Endometrial microvascular endothelial cells (primary cell): ENCODE measurements around the gene ZBED6. TPM values are rescaled to one million over a fixed set of nuclear protein-coding genes. Genes with fewer than 3 reads are reported as not detected.
"Not testable (repeated sequence)": the region's sequence is repeated elsewhere in the genome, so short reads cannot be mapped to it uniquely, and the experiment has no call there.

Source experiments
- in situ Hi-C: cut with HindIII; loops from 2 replicates; pipeline ENCODE4 v1.10.0; 2017; ENCODE audit warnings: low sequenced_read_pairs, low pct_unique_long_range_greater_than_20kb; ENCODE audit errors: inconsistent ontology term
- total RNA-seq: library from RNA; depleted of rRNA; stranded (reverse); fragments of >200 nt; gene quantifications from one replicate; pipeline ENCODE4 v1.2.3, GENCODE V29; 2015; ENCODE audit errors: inconsistent ontology term

Gene ZBED6
- total RNA-seq, 1 donor from 2014 or later: 12.5 TPM

DNA sequence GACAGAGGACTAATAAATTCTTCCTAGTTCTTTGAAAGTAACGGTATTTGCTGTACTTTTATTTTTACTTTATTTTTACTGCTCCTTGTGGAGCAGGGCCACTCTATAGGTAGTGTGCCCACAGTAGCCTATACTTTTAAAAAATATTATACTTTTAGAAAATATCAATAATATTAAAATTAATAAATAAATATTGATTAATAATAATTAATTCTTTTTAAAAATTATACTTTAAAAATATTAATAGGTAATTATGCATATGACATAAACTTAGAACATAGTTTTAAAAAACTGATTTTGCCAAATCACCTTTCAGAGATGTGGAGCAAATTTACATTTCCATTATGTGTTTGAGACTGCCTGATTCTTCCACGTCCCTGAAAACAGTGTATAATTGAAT, 30.8 kb downstream of the ZBED6 start:
- in situ Hi-C loops: no loop called here

- in situ Hi-C loops: no loop called here
Measured at GRCh38 chr1:203828002-203828401, 32.6 kb downstream of the ZBED6 start.

DNA sequence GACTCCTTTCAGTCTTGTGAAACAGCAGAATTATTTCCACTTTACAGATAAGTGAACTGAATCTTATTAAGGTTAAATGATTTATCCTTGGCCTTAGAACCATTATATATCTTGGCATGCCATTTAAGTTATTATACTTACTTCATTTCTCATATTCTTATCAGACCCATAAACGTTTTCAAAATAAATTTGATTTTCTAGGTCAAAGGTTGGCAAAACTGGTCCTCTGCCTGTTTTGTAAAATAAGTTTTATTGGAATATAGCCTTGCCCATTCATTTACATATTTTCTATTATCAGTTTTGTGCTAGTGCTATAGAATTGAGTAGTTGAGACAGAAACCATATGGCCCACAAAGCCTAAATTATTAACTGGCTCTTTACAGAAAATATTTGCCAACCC, 33.1 kb downstream of the ZBED6 start:
- in situ Hi-C loops: no loop called here

DNA sequence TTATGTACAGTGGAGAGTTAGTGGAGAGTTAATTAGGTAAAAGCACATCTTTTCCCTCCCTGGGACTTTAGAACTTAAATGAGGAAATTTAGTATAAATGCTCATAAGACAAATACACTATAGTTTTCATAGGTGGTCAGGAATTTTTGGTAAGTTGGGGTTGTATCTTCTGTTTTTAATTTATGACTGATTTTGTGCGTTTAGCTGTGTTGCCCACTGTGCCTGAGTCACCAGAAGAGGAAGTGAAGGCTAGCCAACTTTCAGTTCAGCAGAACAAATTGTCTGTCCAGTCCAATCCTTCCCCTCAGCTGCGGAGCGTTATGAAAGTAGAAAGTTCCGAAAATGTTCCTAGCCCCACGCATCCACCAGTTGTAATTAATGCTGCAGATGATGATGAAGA, 33.8 kb downstream of the ZBED6 start:
- in situ Hi-C loops: not testable (repeated sequence)

GRCh38 chr1:203835476-203835875, 40.1 kb downstream of the ZBED6 start:
- in situ Hi-C loops: no loop called here

DNA sequence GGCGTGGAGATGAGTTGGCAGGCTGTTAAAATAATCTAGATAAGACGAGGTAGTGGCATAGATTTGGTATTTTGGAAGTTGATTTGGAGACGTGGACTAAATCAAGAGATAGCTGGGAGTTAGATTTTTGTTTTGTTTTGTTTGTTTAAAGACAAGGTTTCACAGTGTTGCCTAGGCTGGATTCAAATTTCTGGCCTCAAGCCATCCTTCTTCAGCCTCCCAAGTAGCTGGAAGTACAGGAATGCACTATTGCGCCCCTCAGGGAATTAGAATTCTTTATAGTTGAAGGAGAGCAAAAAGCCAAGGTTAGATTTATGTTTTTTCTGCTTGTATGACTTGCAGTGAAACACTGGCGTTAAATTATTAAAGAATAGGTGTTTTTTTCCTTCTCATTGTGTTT, 43.7 kb downstream of the ZBED6 start:
- in situ Hi-C loops: no loop called here

- in situ Hi-C loops: no loop called here
Measured at GRCh38 chr1:203840208-203840808, 44.9 kb downstream of the ZBED6 start.

- in situ Hi-C loops: no loop called here
Measured at GRCh38 chr1:203842559-203842876, 47.1 kb downstream of the ZBED6 start.

- in situ Hi-C loops: no loop called here
Measured at GRCh38 chr1:203843435-203843834, 48.0 kb downstream of the ZBED6 start.

Other genes starting within 250 kb of the ZBED6 start
- 67.6 TPM for gene ATP2B4, start 168.8 kb upstream of the ZBED6 start, total RNA-seq
- gene LAX1, start 30.4 kb upstream of the ZBED6 start, total RNA-seq: 0.19 TPM
- gene ZC3H11A, start within 50 bp of the ZBED6 start, total RNA-seq: 64.8 TPM
- 109 TPM for gene SNRPE, start 66.0 kb downstream of the ZBED6 start, total RNA-seq